HepG2 (cell line): ENCODE measurements around the gene MIGA2. TPM values are rescaled to one million over a fixed set of nuclear protein-coding genes. Genes with fewer than 3 reads are reported as not detected.

Experiments
- BRCA1 ChIP-seq: sonication (generic); formaldehyde crosslinking; IDR thresholded peaks from 2 replicates; pipeline ENCODE4 v1.4.0; 2020; ENCODE audit warnings: missing genetic modification reagents
- DRAP1 ChIP-seq: IDR thresholded peaks from 2 replicates; pipeline ENCODE4 v1.6.1; 2016; ENCODE audit warnings: missing genetic modification reagents, missing compliant biosample characterization
- GZF1 ChIP-seq: sonication (generic); formaldehyde crosslinking; IDR thresholded peaks from 2 replicates; pipeline ENCODE4 v1.5.1; 2020; ENCODE audit warnings: mild to moderate bottlenecking, missing genetic modification reagents
- HOXA5 ChIP-seq: sonication (generic); formaldehyde crosslinking; IDR thresholded peaks from 2 replicates; pipeline ENCODE4 v1.4.0; 2020; ENCODE audit warnings: missing genetic modification reagents
- KAT7 ChIP-seq: IDR thresholded peaks from 2 replicates; pipeline ENCODE4 v1.6.1; 2018; ENCODE audit warnings: borderline replicate concordance, missing compliant biosample characterization
- KLF12 ChIP-seq: sonication (generic); formaldehyde crosslinking; IDR thresholded peaks from 2 replicates; pipeline ENCODE4 v1.4.0; 2020; ENCODE audit warnings: missing genetic modification reagents, borderline replicate concordance
- MLLT10 ChIP-seq: sonication (generic); formaldehyde crosslinking; IDR thresholded peaks from 2 replicates; pipeline ENCODE4 v1.4.0; 2020; ENCODE audit warnings: missing genetic modification reagents
- MNT ChIP-seq: fragments of 450-650 bp; IDR thresholded peaks from 2 replicates; pipeline ENCODE4 v1.6.1; 2016
- NFIC ChIP-seq: IDR thresholded peaks from 2 replicates; pipeline ENCODE4 v1.6.1; 2012; ENCODE audit warnings: mild to moderate bottlenecking, low read length, inconsistent platforms
- PITX1 ChIP-seq: sonication (generic); formaldehyde crosslinking; IDR thresholded peaks from 2 replicates; pipeline ENCODE4 v1.5.1; 2020; ENCODE audit warnings: mild to moderate bottlenecking, missing genetic modification reagents
- REPIN1 ChIP-seq: sonication (generic); formaldehyde crosslinking; IDR thresholded peaks from 2 replicates; pipeline ENCODE4 v1.8.0; 2022; ENCODE audit warnings: missing genetic modification reagents, low read depth, mild to moderate bottlenecking, borderline replicate concordance
- RXRA ChIP-seq: sonication (generic); formaldehyde crosslinking; IDR thresholded peaks from 2 replicates; pipeline ENCODE4 v1.5.1; 2020; ENCODE audit warnings: missing genetic modification reagents
- TEAD3 ChIP-seq: optimal IDR thresholded peaks from 2 replicates; pipeline ENCODE3; 2016; ENCODE audit warnings: borderline replicate concordance
- USF2 ChIP-seq, 2 experiments: sonication (generic) in 1 of 2; formaldehyde crosslinking in 1 of 2; IDR thresholded peaks; 2 replicates each; pipeline versions ENCODE4 v1.5.1 to v1.6.1; 2011 to 2020; ENCODE audit warnings: borderline replicate concordance in 1 of 2, low read depth in 1 of 2, low read length in 1 of 2, mild to moderate bottlenecking in 1 of 2, missing genetic modification reagents in 1 of 2, moderate library complexity in 1 of 2
- ZNF18 ChIP-seq: sonication (generic); formaldehyde crosslinking; IDR thresholded peaks from 2 replicates; pipeline ENCODE4 v1.8.0; 2022; ENCODE audit warnings: mild to moderate bottlenecking, missing genetic modification reagents; ENCODE audit not compliant: insufficient replicate concordance
- ZNF557 ChIP-seq: sonication (generic); formaldehyde crosslinking; IDR thresholded peaks from 2 replicates; pipeline ENCODE4 v1.4.0; 2020; ENCODE audit warnings: missing genetic modification reagents
- ZNF644 ChIP-seq: IDR thresholded peaks from 2 replicates; pipeline ENCODE4 v1.6.1; 2016; ENCODE audit warnings: low read depth
- polyA plus RNA-seq, 8 experiments: library from polyadenylated mRNA; depleted of rRNA in 3 of 8; stranded (reverse) in 7 of 8; unstranded in 1 of 8; fragments of >200 nt; fragmentation: Illumina TruSeq in 4 of 8; extraction: Trizol in 4 of 8; gene quantifications; 2 replicates each; pipeline versions ENCODE4 v1.2.1 to v1.2.3, GENCODE V29; 2011 to 2016; ENCODE audit warnings: low read depth in 4 of 8, missing spikeins in 1 of 8, mixed read lengths in 1 of 8; ENCODE audit not compliant: insufficient read depth in 1 of 8
- total RNA-seq, 5 experiments: library from RNA; depleted of rRNA; stranded (reverse); fragments of >200 nt; fragmentation: Illumina TruSeq; extraction: Trizol; gene quantifications; 2 replicates each; pipeline ENCODE4 v1.2.3, GENCODE V29; 2016; ENCODE audit warnings: low read depth in 1 of 5
- TF ChIP-seq, protein P1 (sequence below): sonication (generic); formaldehyde crosslinking; IDR thresholded peaks from 2 replicates; pipeline ENCODE4 v1.8.0; 2022; ENCODE audit warnings: mild to moderate bottlenecking, missing genetic modification reagents, moderate library complexity
- TF ChIP-seq, protein P2 (sequence below): IDR thresholded peaks from 2 replicates; pipeline ENCODE4 v1.6.1; 2016; ENCODE audit warnings: low read depth, borderline replicate concordance
- TF ChIP-seq, protein P3 (sequence below): sonication (generic); formaldehyde crosslinking; IDR thresholded peaks from 2 replicates; pipeline ENCODE4 v1.4.0; 2020; ENCODE audit warnings: low read depth, mild to moderate bottlenecking, missing genetic modification reagents
- TF ChIP-seq, protein P4 (sequence below): sonication (generic); formaldehyde crosslinking; IDR thresholded peaks from 2 replicates; pipeline ENCODE4 v1.4.0; 2020; ENCODE audit warnings: mild to moderate bottlenecking, missing genetic modification reagents

MIGA2 gene
- total and polyA plus RNA-seq, 2 of the 13 experiments (the other 11 are each of a cell fraction or from before 2014, with no cell fraction given) = 10.8 to 17.1 TPM

GRCh38 chr9:129064499-129064908 lies 28.1 kb downstream of the MIGA2 start (continued):
- TF ChIP-seq KAT7 (CRISPR knock-in tag) (peak; percentile 69; the same call in 1 of the 2 replicates), MNT (peak; percentile 37; the same call in 1 of the 2 replicates), REPIN1 (CRISPR knock-in tag) (peak; percentile 75; the same call in 1 of the 2 replicates), GZF1 (CRISPR knock-in tag) (no peak), USF2 (IDR thresholded peaks at IDR 0.05; ENCODE audit: low read depth, low read length) (no peak), USF2 (CRISPR knock-in tag; IDR thresholded peaks at IDR 0.05; ENCODE audit: borderline replicate concordance) (no peak), PITX1 (CRISPR knock-in tag) (peak; percentile 87; the same call in 1 of the 2 replicates), BRCA1 (no peak), RXRA (CRISPR knock-in tag) (peak; percentile 96), ZNF644 (CRISPR knock-in tag) (no peak), TEAD3 (peak; percentile 63), DRAP1 (peak; percentile 28; the same call in 1 of the 2 replicates), KLF12 (CRISPR knock-in tag) (no peak), HOXA5 (CRISPR knock-in tag) (no peak), ZNF557 (CRISPR knock-in tag) (no peak), NFIC (no peak), ZNF18 (CRISPR knock-in tag) (no peak), MLLT10 (CRISPR knock-in tag) (no peak)
- TF ChIP-seq, protein P1, sequence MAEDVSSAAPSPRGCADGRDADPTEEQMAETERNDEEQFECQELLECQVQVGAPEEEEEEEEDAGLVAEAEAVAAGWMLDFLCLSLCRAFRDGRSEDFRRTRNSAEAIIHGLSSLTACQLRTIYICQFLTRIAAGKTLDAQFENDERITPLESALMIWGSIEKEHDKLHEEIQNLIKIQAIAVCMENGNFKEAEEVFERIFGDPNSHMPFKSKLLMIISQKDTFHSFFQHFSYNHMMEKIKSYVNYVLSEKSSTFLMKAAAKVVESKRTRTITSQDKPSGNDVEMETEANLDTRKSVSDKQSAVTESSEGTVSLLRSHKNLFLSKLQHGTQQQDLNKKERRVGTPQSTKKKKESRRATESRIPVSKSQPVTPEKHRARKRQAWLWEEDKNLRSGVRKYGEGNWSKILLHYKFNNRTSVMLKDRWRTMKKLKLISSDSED (CRISPR knock-in tag) = no peak
- TF ChIP-seq, protein P2, sequence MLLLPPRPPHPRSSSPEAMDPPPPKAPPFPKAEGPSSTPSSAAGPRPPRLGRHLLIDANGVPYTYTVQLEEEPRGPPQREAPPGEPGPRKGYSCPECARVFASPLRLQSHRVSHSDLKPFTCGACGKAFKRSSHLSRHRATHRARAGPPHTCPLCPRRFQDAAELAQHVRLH = 0 out of 2 replicates have a peak, but pooled peaks have one; percentile 53
- TF ChIP-seq, protein P3, sequence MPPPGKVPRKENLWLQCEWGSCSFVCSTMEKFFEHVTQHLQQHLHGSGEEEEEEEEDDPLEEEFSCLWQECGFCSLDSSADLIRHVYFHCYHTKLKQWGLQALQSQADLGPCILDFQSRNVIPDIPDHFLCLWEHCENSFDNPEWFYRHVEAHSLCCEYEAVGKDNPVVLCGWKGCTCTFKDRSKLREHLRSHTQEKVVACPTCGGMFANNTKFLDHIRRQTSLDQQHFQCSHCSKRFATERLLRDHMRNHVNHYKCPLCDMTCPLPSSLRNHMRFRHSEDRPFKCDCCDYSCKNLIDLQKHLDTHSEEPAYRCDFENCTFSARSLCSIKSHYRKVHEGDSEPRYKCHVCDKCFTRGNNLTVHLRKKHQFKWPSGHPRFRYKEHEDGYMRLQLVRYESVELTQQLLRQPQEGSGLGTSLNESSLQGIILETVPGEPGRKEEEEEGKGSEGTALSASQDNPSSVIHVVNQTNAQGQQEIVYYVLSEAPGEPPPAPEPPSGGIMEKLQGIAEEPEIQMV (CRISPR knock-in tag) = peak; percentile 44; the same call in 1 of the 2 replicates
- TF ChIP-seq, protein P4, sequence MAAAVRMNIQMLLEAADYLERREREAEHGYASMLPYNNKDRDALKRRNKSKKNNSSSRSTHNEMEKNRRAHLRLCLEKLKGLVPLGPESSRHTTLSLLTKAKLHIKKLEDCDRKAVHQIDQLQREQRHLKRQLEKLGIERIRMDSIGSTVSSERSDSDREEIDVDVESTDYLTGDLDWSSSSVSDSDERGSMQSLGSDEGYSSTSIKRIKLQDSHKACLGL (CRISPR knock-in tag) = no peak
